Stimulated activated naive CD4-positive, alpha-beta T cell treated with Interleukin-2 at 50 U/mL for 16 hours (primary cell): ENCODE measurements around the gene AJM1.
"Not testable (repeated sequence)": the region's sequence is repeated elsewhere in the genome, so short reads cannot be mapped to it uniquely, and the experiment has no call there.

Experiments
- DNase-seq: peaks from one replicate; lab custom pipeline; 2025; lab: John Stamatoyannopoulos, UW

Gene AJM1

GRCh38 chr9:136842380-136842948 is at the start of gene AJM1:
Gene AJM1 (plus strand): TSS chr9:136842478. CDS start chr9:136844415, 1,937 bp downstream.
- DNase-seq, result peak; percentile 76

GRCh38 chr9:136793086-136793946 is 49.0 kb upstream of the AJM1 start:
- no peak for DNase-seq

- no peak for DNase-seq
Observed at GRCh38 chr9:136794281-136794999, 47.8 kb upstream of the AJM1 start.

- no peak for DNase-seq
Observed at GRCh38 chr9:136795000-136795348, 47.3 kb upstream of the AJM1 start.

GRCh38 chr9:136796238-136796774 is 46.0 kb upstream of the AJM1 start, which contains the start of gene CCDC183:
Gene CCDC183 (plus strand): TSS chr9:136796338. CDS start chr9:136796398, 60 bp downstream.
- DNase-seq, result no peak

GRCh38 chr9:136796775-136797347 is 45.4 kb upstream of the AJM1 start:
- DNase-seq, result not testable (repeated sequence)

GRCh38 chr9:136798708-136799078 is 43.6 kb upstream of the AJM1 start:
- no peak for DNase-seq

- DNase-seq, result no peak
Observed at GRCh38 chr9:136799079-136799853, 43.0 kb upstream of the AJM1 start.

- DNase-seq, result peak; percentile 90
Observed at GRCh38 chr9:136799854-136800657, 42.2 kb upstream of the AJM1 start.

- DNase-seq, result no peak
Observed at GRCh38 chr9:136802321-136802720, 40.0 kb upstream of the AJM1 start.

GRCh38 chr9:136803009-136803550 is 39.2 kb upstream of the AJM1 start:
- DNase-seq, result not testable (repeated sequence)

- no peak for DNase-seq
Observed at GRCh38 chr9:136803551-136804508, 38.4 kb upstream of the AJM1 start.

- DNase-seq, result no peak
Observed at GRCh38 chr9:136804509-136805206, 37.6 kb upstream of the AJM1 start.

GRCh38 chr9:136805207-136805740 is 37.0 kb upstream of the AJM1 start:
- DNase-seq, result no peak

GRCh38 chr9:136806067-136806466 is 36.2 kb upstream of the AJM1 start:
- no peak for DNase-seq

- no peak for DNase-seq
Observed at GRCh38 chr9:136806631-136807201, 35.6 kb upstream of the AJM1 start.

- peak; percentile 75 for DNase-seq
Observed at GRCh38 chr9:136807281-136808074, 34.8 kb upstream of the AJM1 start, which contains the start of gene RABL6. Gene RABL6 (plus strand): TSS chr9:136807948. CDS start chr9:136808197, 249 bp downstream.
